Nephron (organoid): ENCODE data around the gene LRRC15.
A peak's percentile ranks its signal among the peaks of the same experiment; 100 is the strongest.

ENCODE experiments used
- H3K27ac Mint-ChIP-seq, 3 experiments: 2 replicates each; pipeline ENCODE4 v1.8.0; 2020; ENCODE audit warnings: mixed read lengths in 3 of 3, mild to moderate bottlenecking in 2 of 3, moderate library complexity in 1 of 3
- H3K27me3 Mint-ChIP-seq: 2 replicates; pipeline ENCODE4 v1.8.0; 2021; ENCODE audit warnings: low read depth, mild to moderate bottlenecking, moderate library complexity, mixed read lengths
- H3K36me3 Mint-ChIP-seq: 2 replicates; pipeline ENCODE4 v1.8.0; 2020; ENCODE audit warnings: low read depth, mixed read lengths
- H3K4me1 Mint-ChIP-seq: 2 replicates; pipeline ENCODE4 v1.8.0; 2020; ENCODE audit warnings: mixed read lengths
- H3K4me3 Mint-ChIP-seq, 3 experiments: 2 replicates each; pipeline ENCODE4 v1.8.0; 2020; ENCODE audit warnings: mild to moderate bottlenecking in 3 of 3, mixed read lengths in 3 of 3, moderate library complexity in 2 of 3
- H3K9me3 Mint-ChIP-seq: 2 replicates; pipeline ENCODE4 v1.8.0; 2020; ENCODE audit warnings: mixed read lengths
- CTCF ChIP-seq, 3 experiments: fragments of 200-600 bp; sonication (generic); IDR thresholded peaks; one replicate each; pipeline ENCODE4 v1.5.0; 2021; ENCODE audit warnings: antibody characterized with exemption in 3 of 3; ENCODE audit not compliant: unreplicated experiment in 3 of 3

Gene LRRC15

GRCh38 chr3:194401868-194402329 is 32.4 kb upstream of the LRRC15 start:
- Mint-ChIP-seq H3K4me1 (no peaks in the 10 kb centered on the region), H3K27ac (no peak overlapping the region), H3K27me3 (no peaks in the 10 kb centered on the region), H3K36me3 (peaks cover 13% of the 10 kb centered on the region), H3K4me3 (no peak overlapping the region), H3K9me3 (no peaks in the 10 kb centered on the region)
- no peak for TF ChIP-seq CTCF (IDR thresholded peaks at IDR 0.05; ENCODE audit: unreplicated experiment in 3 of 3)

- TF ChIP-seq CTCF (IDR thresholded peaks at IDR 0.05; ENCODE audit: unreplicated experiment in 3 of 3) = no peak
- Mint-ChIP-seq H3K27me3 (no peaks in the 10 kb centered on the region), H3K4me1 (peaks cover 2% of the 10 kb centered on the region), H3K4me3 (no peak overlapping the region), H3K9me3 (no peaks in the 10 kb centered on the region), H3K27ac (no peak overlapping the region), H3K36me3 (peaks cover 9% of the 10 kb centered on the region)
These were observed 31.8 kb upstream of the LRRC15 start for GRCh38 chr3:194401346-194401745.

- TF ChIP-seq CTCF (IDR thresholded peaks at IDR 0.05; ENCODE audit: unreplicated experiment in 3 of 3) = no peak
- Mint-ChIP-seq H3K27me3 (no peaks in the 10 kb centered on the region), H3K9me3 (no peaks in the 10 kb centered on the region), H3K4me1 (peaks cover 14% of the 10 kb centered on the region), H3K4me3 (no peak overlapping the region), H3K27ac (no peak overlapping the region), H3K36me3 (peaks cover 5% of the 10 kb centered on the region)
These were observed 30.4 kb upstream of the LRRC15 start for GRCh38 chr3:194399874-194400411.

DNA sequence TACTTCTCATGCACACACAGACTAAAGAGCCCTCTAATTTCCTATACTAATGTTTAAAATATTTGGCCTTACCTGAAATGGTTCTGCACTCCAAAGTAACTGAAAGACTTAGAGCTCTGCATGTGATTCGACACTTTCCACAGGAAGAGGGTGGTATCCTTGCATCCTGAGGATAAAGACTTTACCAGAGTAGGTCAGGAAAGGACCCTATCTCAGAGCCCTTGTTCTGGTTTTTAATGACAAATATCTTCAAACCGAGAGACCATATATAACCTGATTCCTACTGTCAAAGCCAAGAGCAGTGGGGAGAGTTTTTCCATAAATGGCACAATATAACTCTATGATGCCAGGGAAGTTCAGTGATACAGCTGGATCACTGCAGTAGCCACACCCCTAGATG is 29.6 kb upstream of the LRRC15 start, which contains the start of gene GP5:
GP5 (minus strand) TSS at position 101 of the 400 bp plus-strand sequence. CDS start 984 bp downstream, outside the sequence.
- H3K4me3 Mint-ChIP-seq = no peak within 1 kb of the TSS
- no peaks in the 10 kb centered on the region for H3K36me3 Mint-ChIP-seq
- H3K27ac Mint-ChIP-seq = peak within 1 kb of the TSS in 1 of 3 experiments; percentile 27
- peaks cover 14% of the 10 kb centered on the region for H3K4me1 Mint-ChIP-seq
- H3K9me3 Mint-ChIP-seq = no peaks in the 10 kb centered on the region
- TF ChIP-seq CTCF (IDR thresholded peaks at IDR 0.05; ENCODE audit: unreplicated experiment in 3 of 3) = no peak
- H3K27me3 Mint-ChIP-seq = no peaks in the 10 kb centered on the region

- no peak overlapping the region for H3K4me3 Mint-ChIP-seq
- peaks cover 14% of the 10 kb centered on the region for H3K4me1 Mint-ChIP-seq
- no peaks in the 10 kb centered on the region for H3K36me3 Mint-ChIP-seq
- no peak for TF ChIP-seq CTCF (IDR thresholded peaks at IDR 0.05; ENCODE audit: unreplicated experiment in 3 of 3)
- H3K27ac Mint-ChIP-seq = no peak overlapping the region
- peaks cover under 1% of the 10 kb centered on the region for H3K9me3 Mint-ChIP-seq
- H3K27me3 Mint-ChIP-seq = peaks cover under 1% of the 10 kb centered on the region
These were observed 28.3 kb upstream of the LRRC15 start for GRCh38 chr3:194397757-194398312.
